IMR-90 (cell line): Measurements from ENCODE around the gene CCDC33. TPM values are rescaled to one million over a fixed set of nuclear protein-coding genes. Genes with fewer than 3 reads are reported as not detected.

Experiments used
- ATAC-seq: fragments of 200-7000 bp; cut with Tn5 transposase; 2 replicates; pipeline ENCODE4 v1.9.1; 2020; ENCODE audit warnings: low read depth, mild to moderate bottlenecking, moderate library complexity
- BruUV-seq: library from RNA; stranded (reverse); fragments of 400-500 nt; replicated peaks from 2 replicates; lab custom pipeline; 2021; lab: Mats Ljungman, UMichigan
- CTCF ChIA-PET: fragments of 300-600 bp; formaldehyde crosslinking; extraction: SDS; loops from one replicate; lab custom pipeline; 2021; ENCODE audit warnings: antibody characterized with exemption; lab: Yijun Ruan, JAX
- POLR2A ChIA-PET: fragments of 300-600 bp; sonication (Branson Sonifier 250); formaldehyde crosslinking; loops from one replicate; lab custom pipeline; 2022; ENCODE audit warnings: antibody characterized with exemption; ENCODE audit not compliant: unreplicated experiment; lab: Charles Lee
- DNase-seq: peaks from one replicate; pipeline ENCODE4 v3.0.0; 2013
- H2AFZ ChIP-seq: replicated peaks from 2 replicates; pipeline ENCODE3; 2013; ENCODE audit warnings: low read length, mild to moderate bottlenecking; ENCODE audit not compliant: poor library complexity
- H2AK5ac ChIP-seq: 2 replicates; pipeline ENCODE4 v1.6.1; 2013; ENCODE audit warnings: low read depth, low read length, inconsistent platforms
- H2AK9ac ChIP-seq: replicated peaks from 2 replicates; pipeline ENCODE3; 2013; ENCODE audit warnings: mild to moderate bottlenecking, low read depth, low read length, moderate library complexity; ENCODE audit not compliant: poor library complexity
- H2BK120ac ChIP-seq: 2 replicates; pipeline ENCODE4 v1.6.1; 2013; ENCODE audit warnings: low read depth, low read length, inconsistent platforms
- H2BK15ac ChIP-seq: 3 replicates; pipeline ENCODE4 v1.6.1; 2013; ENCODE audit warnings: low read depth, low read length, inconsistent platforms
- H2BK20ac ChIP-seq: 2 replicates; pipeline ENCODE4 v1.6.1; 2013; ENCODE audit warnings: low read depth, mild to moderate bottlenecking, inconsistent platforms, low read length, moderate library complexity
- H2BK5ac ChIP-seq: 2 replicates; pipeline ENCODE4 v1.6.1; 2013; ENCODE audit warnings: mild to moderate bottlenecking, low read depth, low read length, inconsistent platforms; ENCODE audit not compliant: poor library complexity, severe bottlenecking
- H3K14ac ChIP-seq: replicated peaks from 2 replicates; pipeline ENCODE4 v1.6.1; 2013; ENCODE audit warnings: low read depth, low read length, inconsistent platforms
- H3K18ac ChIP-seq: 2 replicates; pipeline ENCODE4 v1.6.1; 2013; ENCODE audit warnings: low read depth, low read length, control low read depth
- H3K23ac ChIP-seq: 2 replicates; pipeline ENCODE4 v1.6.1; 2013; ENCODE audit warnings: low read depth, low read length, inconsistent platforms
- H3K27ac ChIP-seq: 2 replicates; pipeline ENCODE4 v1.5.1; 2013; ENCODE audit warnings: mild to moderate bottlenecking, control low read depth, low read length; ENCODE audit not compliant: insufficient read depth
- H3K27me3 ChIP-seq: 2 replicates; pipeline ENCODE4 v1.6.1; 2013; ENCODE audit warnings: low read length; ENCODE audit not compliant: control insufficient read depth, insufficient read depth
- H3K36me3 ChIP-seq: 2 replicates; pipeline ENCODE4 v1.6.1; 2013; ENCODE audit warnings: low read length, mixed read lengths; ENCODE audit not compliant: control insufficient read depth, insufficient read depth
- H3K4ac ChIP-seq: 2 replicates; pipeline ENCODE4 v1.6.1; 2013; ENCODE audit warnings: low read depth, low read length, inconsistent platforms
- H3K4me1 ChIP-seq: 2 replicates; pipeline ENCODE4 v1.6.1; 2013; ENCODE audit warnings: low read length, mixed read lengths; ENCODE audit not compliant: control insufficient read depth, insufficient read depth
- H3K4me2 ChIP-seq: 2 replicates; pipeline ENCODE4 v1.6.1; 2013; ENCODE audit warnings: low read depth, mild to moderate bottlenecking, control low read depth, low read length, moderate library complexity
- H3K4me3 ChIP-seq: 2 replicates; pipeline ENCODE4 v1.5.1; 2013; ENCODE audit warnings: low read depth, mild to moderate bottlenecking, control low read depth, low read length, moderate library complexity; ENCODE audit not compliant: insufficient read depth
- H3K56ac ChIP-seq: 2 replicates; pipeline ENCODE4 v1.6.1; 2013; ENCODE audit warnings: low read length, inconsistent platforms; ENCODE audit not compliant: insufficient read depth; ENCODE audit errors: extremely low read depth
- H3K79me1 ChIP-seq, 2 experiments: 2 replicates each; pipeline ENCODE4 v1.6.1; 2013; ENCODE audit warnings: low read length in 2 of 2, inconsistent platforms in 1 of 2, low read depth in 1 of 2
- H3K9ac ChIP-seq: 2 replicates; pipeline ENCODE4 v1.6.1; 2013; ENCODE audit warnings: low read depth, low read length, control low read depth
- H3K9me1 ChIP-seq: 2 replicates; pipeline ENCODE4 v1.6.1; 2013; ENCODE audit warnings: low read length, inconsistent platforms; ENCODE audit not compliant: insufficient read depth
- H3K9me3 ChIP-seq: 2 replicates; pipeline ENCODE4 v1.6.1; 2013; ENCODE audit warnings: low read length; ENCODE audit not compliant: control insufficient read depth, insufficient read depth
- H4K20me1 ChIP-seq: 2 replicates; pipeline ENCODE4 v1.6.1; 2013; ENCODE audit warnings: low read length, inconsistent platforms; ENCODE audit not compliant: insufficient read depth
- H4K5ac ChIP-seq: 2 replicates; pipeline ENCODE4 v1.6.1; 2013; ENCODE audit warnings: mild to moderate bottlenecking, low read depth, low read length, control low read depth
- H4K8ac ChIP-seq, 2 experiments: 2 replicates each; pipeline ENCODE4 v1.6.1; 2013; ENCODE audit warnings: low read depth in 2 of 2, low read length in 2 of 2, control low read depth in 1 of 2, inconsistent platforms in 1 of 2
- H4K91ac ChIP-seq: 2 replicates; pipeline ENCODE4 v1.6.1; 2013; ENCODE audit warnings: low read depth, low read length, inconsistent platforms; ENCODE audit not compliant: insufficient read depth
- BHLHE40 ChIP-seq: fragments of 150-350 bp; IDR thresholded peaks from 2 replicates; pipeline ENCODE4 v1.6.1; 2016; ENCODE audit warnings: mild to moderate bottlenecking, low read depth, low read length
- CHD1 ChIP-seq: IDR thresholded peaks from 2 replicates; pipeline ENCODE4 v1.6.1; 2012; ENCODE audit warnings: low read depth, low read length, improper control_type of control experiment
- FOS ChIP-seq: fragments of 150-350 bp; IDR thresholded peaks from 2 replicates; pipeline ENCODE4 v1.6.1; 2016; ENCODE audit warnings: low read depth, low read length
- MAFK ChIP-seq: IDR thresholded peaks from 2 replicates; pipeline ENCODE4 v1.6.1; 2012; ENCODE audit warnings: low read depth, low read length, improper control_type of control experiment
- MAZ ChIP-seq: IDR thresholded peaks from 2 replicates; pipeline ENCODE4 v1.6.1; 2012; ENCODE audit warnings: low read depth, mild to moderate bottlenecking, low read length, improper control_type of control experiment, moderate library complexity, borderline replicate concordance
- MXI1 ChIP-seq: IDR thresholded peaks from 2 replicates; pipeline ENCODE4 v1.6.1; 2012; ENCODE audit warnings: low read depth, mild to moderate bottlenecking, low read length, moderate library complexity, borderline replicate concordance
- NFE2L2 ChIP-seq: fragments of 150-350 bp; IDR thresholded peaks from 2 replicates; pipeline ENCODE4 v1.6.1; 2016; ENCODE audit warnings: low read depth, mild to moderate bottlenecking, low read length
- RAD21 ChIP-seq: IDR thresholded peaks from 2 replicates; pipeline ENCODE4 v1.6.1; 2012; ENCODE audit warnings: low read length, improper control_type of control experiment
- RFX5 ChIP-seq: IDR thresholded peaks from 2 replicates; pipeline ENCODE4 v1.8.0; 2012; ENCODE audit warnings: low read depth, mild to moderate bottlenecking, low read length, moderate library complexity
- USF2 ChIP-seq: fragments of 150-350 bp; IDR thresholded peaks from 2 replicates; pipeline ENCODE4 v1.6.1; 2017; ENCODE audit warnings: mild to moderate bottlenecking, antibody characterized with exemption, low read length, low read depth
- WGBS, 2 experiments: methylation state at CpG; one replicate each; pipeline versions ENCODE4 v1.1.5 to v1.1.7; 2013; ENCODE audit warnings: missing lambda C conversion rate in 2 of 2; ENCODE audit not compliant: insufficient read length in 1 of 2; ENCODE audit errors: extremely low coverage in 2 of 2; 5-methylcytosine and 5-hydroxymethylcytosine counted together
- dilution Hi-C: fragments of 300-500 bp; cut with HindIII; formaldehyde crosslinking; loops from one replicate; pipeline ENCODE4 v1.14.3; 2018; ENCODE audit warnings: low sequenced_read_pairs; ENCODE audit not compliant: unreplicated experiment
- in situ Hi-C: fragments of 300-500 bp; cut with MboI; formaldehyde crosslinking; loops from 3 replicates; pipeline ENCODE4 v1.14.3; 2019; ENCODE audit warnings: low sequenced_read_pairs, inconsistent platforms, mixed read lengths
- intact Hi-C: fragments of 100-400 bp; cut with micrococcal nuclease; formaldehyde crosslinking; loops from 2 replicates; pipeline ENCODE4 v1.10.0; 2022
- polyA plus RNA-seq, 3 experiments: library from polyadenylated mRNA; depleted of rRNA; stranded (reverse); fragments of >200 nt; gene quantifications; 2 replicates each; pipeline ENCODE4 v1.2.3, GENCODE V29; 2012; ENCODE audit warnings: low replicate concordance in 1 of 3
- total RNA-seq: library from RNA; depleted of rRNA; stranded (reverse); fragments of >200 nt; gene quantifications from 2 replicates; pipeline ENCODE4 v1.2.3, GENCODE V29; 2012

Gene CCDC33
- total and polyA plus RNA-seq, 2 of the 4 experiments (the other 2 are of a cell fraction), result not detected

GRCh38 chr15:74349241-74349778, 113.2 kb downstream of the CCDC33 start:
- intact Hi-C loops (no loop called here), in situ Hi-C loops (no loop called here), dilution Hi-C loops (no loop called here)
- Histone ChIP-seq H2AK5ac (no peak overlapping the region), H4K91ac (no peak overlapping the region), H3K36me3 (no peaks in the 10 kb centered on the region), H3K27me3 (peaks cover 25% of the 10 kb centered on the region), H3K79me1 (no peaks in the 10 kb centered on the region), H3K14ac (no peak overlapping the region), H3K4me3 (no peak overlapping the region), H3K18ac (no peak overlapping the region), H4K5ac (no peak overlapping the region), H3K27ac (no peak overlapping the region), H3K9ac (no peak overlapping the region), H2BK15ac (no peak overlapping the region), H2AFZ (no peak overlapping the region), H3K9me1 (no peaks in the 10 kb centered on the region), H3K9me3 (0 out of 2 replicates have a peak, but pooled peaks cover 2% of the 10 kb centered on the region), H3K4ac (no peak overlapping the region), H2BK20ac (no peak overlapping the region), H2BK120ac (no peak overlapping the region), H4K8ac (no peak overlapping the region), H3K56ac (no peak overlapping the region), H3K4me2 (no peak overlapping the region), H2BK5ac (no peak overlapping the region), H3K23ac (no peak overlapping the region), H4K20me1 (no peaks in the 10 kb centered on the region), H2AK9ac (no peak overlapping the region), H3K4me1 (no peaks in the 10 kb centered on the region; the same call in 1 of the 2 replicates)
- TF ChIP-seq NFE2L2, result no peak
- TF ChIP-seq MAZ, result no peak
- no peak for TF ChIP-seq CHD1
- no peak for TF ChIP-seq FOS
- TF ChIP-seq RFX5, result no peak
- no peak for TF ChIP-seq MAFK
- no peak for TF ChIP-seq RAD21
- no peak for TF ChIP-seq BHLHE40
- TF ChIP-seq USF2, result no peak
- TF ChIP-seq MXI1, result no peak
- no peak for DNase-seq
- ChIA-PET CTCF (no interaction called here), POLR2A (no interaction called here)
- no peak for ATAC-seq
- WGBS, 2 experiments, result no CpG with 5 or more reads among the region's 3 CpGs
- no TSS peak for BruUV-seq
